Loucy (cell line): Measurements from ENCODE around the gene NUB1.

Experiments used
- EZH2phosphoT487 ChIP-seq: fragments of 200-600 bp; IDR thresholded peaks from 2 replicates; pipeline ENCODE4 v1.6.1; 2018; ENCODE audit warnings: antibody characterized with exemption, mild to moderate bottlenecking, moderate library complexity, borderline replicate concordance
- TF ChIP-seq, protein P1 (sequence below): fragments of 200-600 bp; sonication (generic); conservative IDR thresholded peaks from 2 replicates; pipeline ENCODE4 v1.5.1; 2014; ENCODE audit warnings: mild to moderate bottlenecking, antibody characterized with exemption, low read length

DNA sequence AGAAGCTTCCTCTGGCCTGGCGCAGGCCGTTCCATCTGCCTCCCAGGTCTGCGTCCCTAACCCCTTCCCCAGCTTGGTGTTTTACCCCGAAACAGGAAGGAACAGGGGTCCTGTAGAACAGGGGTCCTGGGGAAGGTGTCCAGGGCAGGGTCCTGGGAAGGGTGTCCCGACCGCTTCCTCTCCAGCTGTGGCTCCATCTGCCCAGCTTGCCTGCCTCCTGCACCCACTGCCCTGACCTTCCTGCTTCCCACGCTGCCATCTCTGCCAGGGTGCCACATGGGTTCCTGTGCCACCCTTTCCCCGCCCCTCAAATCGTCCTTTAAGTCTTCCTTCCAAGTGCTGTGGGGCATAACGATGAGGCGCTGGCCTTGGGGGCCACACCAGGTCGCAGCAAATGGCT lies 35.8 kb downstream of the NUB1 start:
- TF ChIP-seq, protein P1, sequence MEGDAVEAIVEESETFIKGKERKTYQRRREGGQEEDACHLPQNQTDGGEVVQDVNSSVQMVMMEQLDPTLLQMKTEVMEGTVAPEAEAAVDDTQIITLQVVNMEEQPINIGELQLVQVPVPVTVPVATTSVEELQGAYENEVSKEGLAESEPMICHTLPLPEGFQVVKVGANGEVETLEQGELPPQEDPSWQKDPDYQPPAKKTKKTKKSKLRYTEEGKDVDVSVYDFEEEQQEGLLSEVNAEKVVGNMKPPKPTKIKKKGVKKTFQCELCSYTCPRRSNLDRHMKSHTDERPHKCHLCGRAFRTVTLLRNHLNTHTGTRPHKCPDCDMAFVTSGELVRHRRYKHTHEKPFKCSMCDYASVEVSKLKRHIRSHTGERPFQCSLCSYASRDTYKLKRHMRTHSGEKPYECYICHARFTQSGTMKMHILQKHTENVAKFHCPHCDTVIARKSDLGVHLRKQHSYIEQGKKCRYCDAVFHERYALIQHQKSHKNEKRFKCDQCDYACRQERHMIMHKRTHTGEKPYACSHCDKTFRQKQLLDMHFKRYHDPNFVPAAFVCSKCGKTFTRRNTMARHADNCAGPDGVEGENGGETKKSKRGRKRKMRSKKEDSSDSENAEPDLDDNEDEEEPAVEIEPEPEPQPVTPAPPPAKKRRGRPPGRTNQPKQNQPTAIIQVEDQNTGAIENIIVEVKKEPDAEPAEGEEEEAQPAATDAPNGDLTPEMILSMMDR = no peak
- TF ChIP-seq EZH2phosphoT487 = no peak
